OCI-LY3 (cell line): ENCODE results near the gene KCNAB1.

ENCODE experiments used
- H2AFZ ChIP-seq: fragments of 200-600, 300-600 bp; shearing (Covaris generic); 2 replicates; pipeline ENCODE4 v1.6.0; 2014; ENCODE audit warnings: antibody characterized with exemption, low read depth, low read length
- H3K27ac ChIP-seq: fragments of 200-600, 300-600 bp; sonication (generic); 2 replicates; pipeline ENCODE4 v1.5.1; 2014; ENCODE audit warnings: mild to moderate bottlenecking, low read length, moderate library complexity, mixed read lengths
- H3K27me3 ChIP-seq: fragments of 200-600, 300-600 bp; sonication (generic); 2 replicates; pipeline ENCODE4 v1.6.1; 2014; ENCODE audit warnings: low read depth, low read length, mixed read lengths
- H3K36me3 ChIP-seq: fragments of 200-600, 300-600 bp; sonication (generic); replicated peaks from 2 replicates; pipeline ENCODE3; 2014; ENCODE audit warnings: low read depth, low read length, mixed read lengths
- H3K4me1 ChIP-seq: fragments of 300-600, 200-600 bp; sonication (generic); 2 replicates; pipeline ENCODE4 v1.6.1; 2014; ENCODE audit warnings: low read length, mixed read lengths
- H3K4me2 ChIP-seq: fragments of 200-600, 300-600 bp; sonication (generic); 2 replicates; pipeline ENCODE4 v1.6.1; 2014; ENCODE audit warnings: low read length, mixed read lengths
- H3K4me3 ChIP-seq: fragments of 300-600, 200-600 bp; sonication (generic); 2 replicates; pipeline ENCODE4 v1.5.1; 2014; ENCODE audit warnings: antibody characterized with exemption, mild to moderate bottlenecking, low read length, moderate library complexity
- H3K79me2 ChIP-seq: fragments of 300-600, 200-600 bp; shearing (Covaris generic); 2 replicates; pipeline ENCODE4 v1.6.1; 2014; ENCODE audit warnings: mild to moderate bottlenecking, low read length, mixed read lengths
- H3K9ac ChIP-seq: fragments of 300-600, 200-600 bp; shearing (Covaris generic); 2 replicates; pipeline ENCODE4 v1.6.0; 2014; ENCODE audit warnings: mild to moderate bottlenecking, low read length, moderate library complexity
- H3K9me3 ChIP-seq: fragments of 200-600, 300-600 bp; shearing (Covaris generic); 2 replicates; pipeline ENCODE4 v1.6.1; 2014; ENCODE audit warnings: low read length, mixed read lengths; ENCODE audit not compliant: insufficient read depth
- H4K20me1 ChIP-seq: fragments of 200-600, 300-600 bp; sonication (generic); 2 replicates; pipeline ENCODE4 v1.6.1; 2016; ENCODE audit warnings: low read length, mixed read lengths; ENCODE audit not compliant: insufficient read depth
- EZH2phosphoT487 ChIP-seq: fragments of 200-600 bp; shearing (Covaris generic); IDR thresholded peaks from 2 replicates; pipeline ENCODE4 v1.6.1; 2018; ENCODE audit warnings: antibody characterized with exemption, mixed run types, low read depth
- TF ChIP-seq, protein P1 (sequence below): fragments of 200-600, 300-600 bp; sonication (generic); IDR thresholded peaks from 2 replicates; pipeline ENCODE4 v1.5.1; 2014; ENCODE audit warnings: antibody characterized with exemption, low read length, low read depth

The KCNAB1 gene

DNA sequence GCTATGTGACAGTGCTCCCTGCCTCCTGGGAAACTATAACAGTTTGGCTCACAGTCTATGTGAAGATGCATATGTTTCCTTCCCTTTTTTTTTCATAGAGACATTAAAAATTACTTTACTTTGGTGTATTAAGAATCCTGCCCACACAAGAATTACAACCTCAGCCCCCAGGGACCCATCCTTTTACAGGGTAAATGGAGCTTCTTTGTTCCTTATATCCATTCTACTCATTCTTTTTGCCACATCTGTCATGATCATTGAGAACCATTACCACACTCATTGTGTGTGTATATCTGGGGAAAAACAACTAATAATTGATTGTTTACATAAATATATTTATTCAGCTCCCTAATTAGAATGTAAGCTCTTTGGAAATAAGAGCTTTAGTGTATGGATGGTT lies 277.2 kb downstream of the KCNAB1 start:
- no peak overlapping the region for H3K4me3 ChIP-seq
- no peaks in the 10 kb centered on the region for H3K79me2 ChIP-seq
- no peaks in the 10 kb centered on the region for H3K36me3 ChIP-seq
- no peaks in the 10 kb centered on the region for H3K4me1 ChIP-seq
- H3K4me2 ChIP-seq, result no peak overlapping the region
- H3K27me3 ChIP-seq, result peaks cover 3% of the 10 kb centered on the region
- H2AFZ ChIP-seq, result no peak overlapping the region
- no peaks in the 10 kb centered on the region for H4K20me1 ChIP-seq
- no peak overlapping the region for H3K27ac ChIP-seq
- TF ChIP-seq, protein P1, sequence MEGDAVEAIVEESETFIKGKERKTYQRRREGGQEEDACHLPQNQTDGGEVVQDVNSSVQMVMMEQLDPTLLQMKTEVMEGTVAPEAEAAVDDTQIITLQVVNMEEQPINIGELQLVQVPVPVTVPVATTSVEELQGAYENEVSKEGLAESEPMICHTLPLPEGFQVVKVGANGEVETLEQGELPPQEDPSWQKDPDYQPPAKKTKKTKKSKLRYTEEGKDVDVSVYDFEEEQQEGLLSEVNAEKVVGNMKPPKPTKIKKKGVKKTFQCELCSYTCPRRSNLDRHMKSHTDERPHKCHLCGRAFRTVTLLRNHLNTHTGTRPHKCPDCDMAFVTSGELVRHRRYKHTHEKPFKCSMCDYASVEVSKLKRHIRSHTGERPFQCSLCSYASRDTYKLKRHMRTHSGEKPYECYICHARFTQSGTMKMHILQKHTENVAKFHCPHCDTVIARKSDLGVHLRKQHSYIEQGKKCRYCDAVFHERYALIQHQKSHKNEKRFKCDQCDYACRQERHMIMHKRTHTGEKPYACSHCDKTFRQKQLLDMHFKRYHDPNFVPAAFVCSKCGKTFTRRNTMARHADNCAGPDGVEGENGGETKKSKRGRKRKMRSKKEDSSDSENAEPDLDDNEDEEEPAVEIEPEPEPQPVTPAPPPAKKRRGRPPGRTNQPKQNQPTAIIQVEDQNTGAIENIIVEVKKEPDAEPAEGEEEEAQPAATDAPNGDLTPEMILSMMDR, result no peak
- TF ChIP-seq EZH2phosphoT487, result no peak
- no peak overlapping the region for H3K9ac ChIP-seq
- H3K9me3 ChIP-seq, result no peaks in the 10 kb centered on the region

GRCh38 chr3:156400062-156400461 lies 279.7 kb downstream of the KCNAB1 start:
- Histone ChIP-seq H3K4me3 (no peak overlapping the region), H3K9ac (no peak overlapping the region), H3K27ac (no peak overlapping the region), H3K27me3 (peaks cover 3% of the 10 kb centered on the region; the same call in 1 of the 2 replicates), H3K36me3 (no peaks in the 10 kb centered on the region), H3K79me2 (no peaks in the 10 kb centered on the region), H2AFZ (no peak overlapping the region), H3K4me2 (no peak overlapping the region), H3K9me3 (no peaks in the 10 kb centered on the region), H4K20me1 (no peaks in the 10 kb centered on the region), H3K4me1 (no peaks in the 10 kb centered on the region)
- TF ChIP-seq, protein P1, result no peak
- TF ChIP-seq EZH2phosphoT487, result no peak

- no peaks in the 10 kb centered on the region for H3K36me3 ChIP-seq
- H4K20me1 ChIP-seq, result no peaks in the 10 kb centered on the region
- H2AFZ ChIP-seq, result no peak overlapping the region
- no peak for TF ChIP-seq EZH2phosphoT487
- TF ChIP-seq, protein P1, result no peak
- no peak overlapping the region for H3K4me2 ChIP-seq
- no peaks in the 10 kb centered on the region for H3K9me3 ChIP-seq
- no peaks in the 10 kb centered on the region for H3K79me2 ChIP-seq
- H3K4me3 ChIP-seq, result no peak overlapping the region
- H3K9ac ChIP-seq, result no peak overlapping the region
- peaks cover 3% of the 10 kb centered on the region; the same call in 1 of the 2 replicates for H3K27me3 ChIP-seq
- H3K27ac ChIP-seq, result no peak overlapping the region
- no peaks in the 10 kb centered on the region for H3K4me1 ChIP-seq
Measured at GRCh38 chr3:156400735-156401134, 280.4 kb downstream of the KCNAB1 start.

DNA sequence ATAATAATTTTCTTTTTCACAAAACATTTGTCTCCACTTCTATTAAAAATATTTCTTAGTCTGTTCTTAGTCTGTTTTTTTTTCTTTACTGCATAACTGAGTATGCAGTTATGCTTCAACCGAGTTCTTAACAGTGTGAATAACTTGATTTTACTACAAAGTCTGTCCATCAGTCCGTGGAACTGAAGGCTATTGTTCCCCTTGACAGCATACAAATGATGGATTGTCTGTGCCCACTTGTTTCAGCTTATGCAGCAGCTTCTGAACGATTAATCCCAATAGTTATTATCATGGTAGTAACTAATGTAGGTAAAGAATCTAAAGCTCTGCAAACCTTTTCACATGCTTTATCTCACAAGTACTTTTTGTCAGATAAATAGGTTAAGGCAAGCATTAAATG lies 283.8 kb downstream of the KCNAB1 start:
- Histone ChIP-seq H3K36me3 (no peaks in the 10 kb centered on the region), H3K9me3 (no peaks in the 10 kb centered on the region), H4K20me1 (no peaks in the 10 kb centered on the region), H3K9ac (no peak overlapping the region), H3K79me2 (no peaks in the 10 kb centered on the region), H3K27ac (no peak overlapping the region), H3K27me3 (peaks cover 8% of the 10 kb centered on the region; the same call in 1 of the 2 replicates), H3K4me3 (no peak overlapping the region), H2AFZ (no peak overlapping the region), H3K4me1 (no peaks in the 10 kb centered on the region), H3K4me2 (no peak overlapping the region)
- TF ChIP-seq, protein P1, result no peak
- no peak for TF ChIP-seq EZH2phosphoT487
